H9 (cell line): ENCODE results near the gene UBE3B. TPM values are rescaled to one million over a fixed set of nuclear protein-coding genes. Genes with fewer than 3 reads are reported as not detected.

ENCODE experiments used
- DNase-seq: peaks from one replicate; pipeline ENCODE4 v3.0.0-alpha.2; 2017
- H2AFZ ChIP-seq: one replicate; pipeline ENCODE4 v1.6.1; 2013; ENCODE audit warnings: mild to moderate bottlenecking, low read length, control low read depth, moderate library complexity
- H2AK5ac ChIP-seq: 2 replicates; pipeline ENCODE4 v1.6.1; 2013; ENCODE audit warnings: low read length, control low read depth, mixed read lengths; ENCODE audit not compliant: insufficient read length
- H2BK120ac ChIP-seq: one replicate; pipeline ENCODE4 v1.6.1; 2013; ENCODE audit warnings: low read depth, mild to moderate bottlenecking, low read length, control low read depth, inconsistent platforms; ENCODE audit not compliant: poor library complexity, severe bottlenecking
- H2BK12ac ChIP-seq: 2 replicates; pipeline ENCODE4 v1.6.1; 2013; ENCODE audit warnings: low read length, control low read depth, mixed read lengths, low read depth; ENCODE audit not compliant: insufficient read length
- H2BK15ac ChIP-seq: 2 replicates; pipeline ENCODE4 v1.6.1; 2013; ENCODE audit warnings: low read depth, low read length, control low read depth
- H2BK20ac ChIP-seq: one replicate; pipeline ENCODE4 v1.6.1; 2013; ENCODE audit warnings: low read depth, mild to moderate bottlenecking, low read length, control low read depth, inconsistent platforms; ENCODE audit not compliant: poor library complexity, severe bottlenecking
- H2BK5ac ChIP-seq: 2 replicates; pipeline ENCODE4 v1.6.1; 2013; ENCODE audit warnings: low read length, control low read depth, mixed read lengths; ENCODE audit not compliant: insufficient read length
- H3K14ac ChIP-seq: 2 replicates; pipeline ENCODE4 v1.6.1; 2013; ENCODE audit warnings: low read length, control low read depth; ENCODE audit not compliant: insufficient read depth
- H3K18ac ChIP-seq: 2 replicates; pipeline ENCODE4 v1.6.1; 2013; ENCODE audit warnings: low read depth, mild to moderate bottlenecking, mixed read lengths, low read length, control low read depth; ENCODE audit not compliant: insufficient read length
- H3K23ac ChIP-seq: 2 replicates; pipeline ENCODE4 v1.6.1; 2013; ENCODE audit warnings: low read length, control low read depth, mixed read lengths, low read depth; ENCODE audit not compliant: insufficient read length
- H3K23me2 ChIP-seq: 2 replicates; pipeline ENCODE4 v1.6.1; 2013; ENCODE audit warnings: low read depth, mild to moderate bottlenecking, mixed read lengths, low read length, control low read depth; ENCODE audit not compliant: insufficient read length, poor library complexity, severe bottlenecking
- H3K27ac ChIP-seq: 2 replicates; pipeline ENCODE4 v1.5.1; 2013; ENCODE audit warnings: low read length, control low read depth, mixed read lengths, low read depth; ENCODE audit not compliant: insufficient read length
- H3K27me3 ChIP-seq: 2 replicates; pipeline ENCODE4 v1.6.1; 2013; ENCODE audit warnings: low read length, control low read depth, inconsistent platforms; ENCODE audit not compliant: insufficient read depth
- H3K4ac ChIP-seq: 2 replicates; pipeline ENCODE4 v1.6.1; 2013; ENCODE audit warnings: low read depth, mild to moderate bottlenecking, control low read depth, inconsistent platforms, low read length, moderate library complexity
- H3K4me1 ChIP-seq: 2 replicates; pipeline ENCODE4 v1.6.1; 2013; ENCODE audit warnings: low read length, control low read depth, inconsistent platforms; ENCODE audit not compliant: insufficient read depth
- H3K4me2 ChIP-seq: 2 replicates; pipeline ENCODE4 v1.6.1; 2013; ENCODE audit warnings: low read length, control low read depth, mixed read lengths; ENCODE audit not compliant: insufficient read length, insufficient read depth
- H3K56ac ChIP-seq: 2 replicates; pipeline ENCODE4 v1.6.1; 2013; ENCODE audit warnings: low read depth, mild to moderate bottlenecking, mixed read lengths, low read length, control low read depth; ENCODE audit not compliant: insufficient read length
- H3K79me1 ChIP-seq: 2 replicates; pipeline ENCODE4 v1.6.1; 2013; ENCODE audit warnings: low read depth, mild to moderate bottlenecking, moderate library complexity, low read length, control low read depth, inconsistent platforms; ENCODE audit not compliant: insufficient read depth, poor library complexity, severe bottlenecking
- H3K79me2 ChIP-seq: 2 replicates; pipeline ENCODE4 v1.6.1; 2013; ENCODE audit warnings: low read length, control low read depth, inconsistent platforms; ENCODE audit not compliant: insufficient read depth
- H3K9ac ChIP-seq: 2 replicates; pipeline ENCODE4 v1.6.1; 2013; ENCODE audit warnings: low read length, control low read depth, mixed read lengths; ENCODE audit not compliant: insufficient read length; ENCODE audit errors: extremely low read depth
- H3K9me3 ChIP-seq: one replicate; pipeline ENCODE4 v1.6.1; 2013; ENCODE audit warnings: low read depth, low read length, inconsistent platforms; ENCODE audit not compliant: control insufficient read depth
- H3T11ph ChIP-seq: one replicate; pipeline ENCODE4 v1.6.1; 2013; ENCODE audit warnings: mild to moderate bottlenecking, low read length, control low read depth, inconsistent platforms
- H4K20me1 ChIP-seq: one replicate; pipeline ENCODE4 v1.6.1; 2013; ENCODE audit not compliant: control insufficient read depth, insufficient read length, insufficient read depth
- H4K5ac ChIP-seq: 2 replicates; pipeline ENCODE4 v1.6.1; 2013; ENCODE audit warnings: low read depth, mild to moderate bottlenecking, mixed read lengths, low read length, control low read depth; ENCODE audit not compliant: insufficient read length
- H4K8ac ChIP-seq: replicated peaks from 2 replicates; pipeline ENCODE4 v1.6.1; 2013; ENCODE audit warnings: low read length, control low read depth, mixed read lengths, low read depth; ENCODE audit not compliant: insufficient read length
- H4K91ac ChIP-seq: 2 replicates; pipeline ENCODE4 v1.6.1; 2013; ENCODE audit warnings: low read depth, mild to moderate bottlenecking, moderate library complexity, mixed read lengths, low read length, control low read depth; ENCODE audit not compliant: insufficient read length
- H3K27ac Mint-ChIP-seq, 3 experiments: 2 replicates in 2 of 3; 3 replicates in 1 of 3; pipeline ENCODE4 v1.8.0; 2020 to 2021; ENCODE audit warnings: mixed read lengths in 3 of 3, mild to moderate bottlenecking in 1 of 3, moderate library complexity in 1 of 3
- H3K27me3 Mint-ChIP-seq: 2 replicates; pipeline ENCODE4 v1.8.0; 2021; ENCODE audit warnings: low read depth, mild to moderate bottlenecking, moderate library complexity, mixed read lengths
- H3K36me3 Mint-ChIP-seq, 3 experiments: 2 replicates in 2 of 3; 3 replicates in 1 of 3; pipeline ENCODE4 v1.8.0; 2020 to 2021; ENCODE audit warnings: low read depth in 3 of 3, mixed read lengths in 3 of 3; ENCODE audit not compliant: insufficient read depth in 1 of 3
- H3K4me1 Mint-ChIP-seq, 2 experiments: 2 replicates each; pipeline ENCODE4 v1.8.0; 2020; ENCODE audit warnings: mixed read lengths in 2 of 2
- H3K4me3 Mint-ChIP-seq, 2 experiments: 2 replicates in 1 of 2; 3 replicates in 1 of 2; pipeline ENCODE4 v1.8.0; 2020 to 2021; ENCODE audit warnings: mild to moderate bottlenecking in 2 of 2, mixed read lengths in 2 of 2, moderate library complexity in 1 of 2
- H3K9me3 Mint-ChIP-seq, 2 experiments: 2 replicates in 1 of 2; 3 replicates in 1 of 2; pipeline ENCODE4 v1.8.0; 2020; ENCODE audit warnings: mild to moderate bottlenecking in 2 of 2, mixed read lengths in 2 of 2, moderate library complexity in 1 of 2
- CTCF ChIP-seq: fragments of 200-600 bp; sonication (generic); conservative IDR thresholded peaks from 3 replicates; pipeline ENCODE4 v1.8.0; 2021; ENCODE audit warnings: antibody characterized with exemption, mild to moderate bottlenecking
- WGBS: extraction: QIAGEN DNeasy Blood & Tissue Kit; methylation state at CpG from one replicate; pipeline ENCODE4 v1.1.7; 2013; ENCODE audit warnings: missing lambda C conversion rate, low lambda C conversion rate, mixed read lengths; ENCODE audit not compliant: insufficient read length; ENCODE audit errors: extremely low coverage; 5-methylcytosine and 5-hydroxymethylcytosine counted together
- total RNA-seq: library from RNA; stranded (reverse); gene quantifications from 2 replicates; pipeline ENCODE4 v1.2.1, GENCODE V29; 2021

Gene UBE3B
- total RNA-seq, 1 experiment from 2014 or later = 24.2 TPM

GRCh38 chr12:109434582-109434981, 42.9 kb upstream of the UBE3B start:
- no peak overlapping the region for H2AK5ac ChIP-seq

More at GRCh38 chr12:109434582-109434981, 42.9 kb upstream of the UBE3B start:
- Histone ChIP-seq H3K9me3 (no peaks in the 10 kb centered on the region), H3K79me2 (no peaks in the 10 kb centered on the region), H3K4me2 (no peak overlapping the region), H3K4me1 (peaks cover 7% of the 10 kb centered on the region; the same call in 1 of the 2 replicates), H2BK20ac (no peak overlapping the region), H3K18ac (no peak overlapping the region), H4K91ac (no peak overlapping the region), H2BK5ac (no peak overlapping the region), H4K8ac (no peak overlapping the region), H3K27me3 (no peaks in the 10 kb centered on the region), H3K4ac (no peak overlapping the region), H2AFZ (no peak overlapping the region), H3K56ac (no peak overlapping the region), H3K27ac (no peak overlapping the region), H3T11ph (no peak overlapping the region), H4K20me1 (no peaks in the 10 kb centered on the region), H2BK12ac (no peak overlapping the region), H2BK120ac (no peak overlapping the region), H3K23me2 (no peaks in the 10 kb centered on the region), H2BK15ac (no peak overlapping the region), H3K23ac (no peak overlapping the region), H3K14ac (no peak overlapping the region), H3K9ac (no peak overlapping the region), H4K5ac (no peak overlapping the region), H3K79me1 (no peaks in the 10 kb centered on the region)
- no peaks in the 10 kb centered on the region; a peak in 1 of 5 replicates for H3K9me3 Mint-ChIP-seq
- no peak for DNase-seq
- H3K4me1 Mint-ChIP-seq = peaks cover 39 to 46% of the 10 kb centered on the region in 2 experiments
- no peaks in the 10 kb centered on the region for H3K36me3 Mint-ChIP-seq
- WGBS = no CpG with 5 or more reads among the region's 7 CpGs
- H3K27ac Mint-ChIP-seq = peak overlapping the region in 2 of 3 experiments; percentile 77 to 82; a peak in 4 of 7 replicates
- TF ChIP-seq CTCF = no peak
- no peaks in the 10 kb centered on the region; the same call in none of the 2 replicates for H3K27me3 Mint-ChIP-seq
- no peak overlapping the region for H3K4me3 Mint-ChIP-seq
